Uterus (tissue), 4 donors: ENCODE data around the gene EFHC1. TPM values are rescaled to one million over a fixed set of nuclear protein-coding genes. Genes with fewer than 3 reads are reported as not detected.

Source experiments
- DNase-seq, 2 donors: peaks; one replicate each; pipeline ENCODE4 v3.0.0-alpha.2; 2019 to 2020
- H3K27ac ChIP-seq, 2 donors: fragments of 200-600 bp; sonication (generic); 1 replicate in 1 of 2; 2 replicates in 1 of 2; pipeline ENCODE4 v1.5.1; 2016 to 2018
- H3K27me3 ChIP-seq, 2 donors: fragments of 200-600 bp; sonication (generic); one replicate each; pipeline ENCODE4 v1.5.1; 2018 to 2019; ENCODE audit warnings: control low read depth in 1 of 2
- H3K36me3 ChIP-seq, 2 donors: fragments of 200-600 bp; sonication (generic); one replicate each; pipeline ENCODE4 v1.5.1; 2019; ENCODE audit warnings: control low read depth in 1 of 2
- H3K4me1 ChIP-seq, 2 donors: fragments of 200-600 bp; sonication (generic); one replicate each; pipeline ENCODE4 v1.5.1; 2018 to 2019; ENCODE audit warnings: control low read depth in 1 of 2
- H3K4me3 ChIP-seq, 2 donors: fragments of 200-600 bp; sonication (generic); 1 replicate in 1 of 2; 2 replicates in 1 of 2; pipeline ENCODE4 v1.5.1; 2018 to 2019; ENCODE audit warnings: mild to moderate bottlenecking in 1 of 2
- H3K9me3 ChIP-seq, 2 donors: fragments of 200-600 bp; sonication (generic); one replicate each; pipeline ENCODE4 v1.5.1; 2019; ENCODE audit warnings: control low read depth in 1 of 2
- CTCF ChIP-seq, 4 experiments: fragments of 200-600 bp in 2 of 4; fragments of 450-650 bp in 2 of 4; sonication (generic) in 2 of 4; IDR thresholded peaks; one replicate each; pipeline ENCODE4 v1.5.1; 2016 to 2019; ENCODE audit warnings: antibody characterized with exemption in 4 of 4, mild to moderate bottlenecking in 2 of 4, moderate library complexity in 1 of 4
- POLR2A ChIP-seq, 2 donors: fragments of 450-650 bp; IDR thresholded peaks; one replicate each; pipeline ENCODE4 v1.6.1; 2016; ENCODE audit warnings: antibody characterized with exemption in 2 of 2, mild to moderate bottlenecking in 1 of 2, moderate library complexity in 1 of 2
- intact Hi-C: fragments of 100-400 bp; cut with DNase I; formaldehyde crosslinking; loops from one replicate; pipeline ENCODE4 v1.15.1; 2023; ENCODE audit warnings: low total_unique reads
- total RNA-seq, 4 donors: library from RNA; depleted of rRNA in 3 of 4; stranded (reverse); fragments of >200 nt in 3 of 4; gene quantifications; one replicate each; pipeline versions ENCODE4 v1.1.0 to v1.2.4, GENCODE V29; 2014 to 2023
- donor health status: DM: yes; HTN: yes; CAD: no.

Gene EFHC1
- total RNA-seq, 4 donors from 2014 or later, result 15.6 to 63.0 (median 29.5) TPM

DNA sequence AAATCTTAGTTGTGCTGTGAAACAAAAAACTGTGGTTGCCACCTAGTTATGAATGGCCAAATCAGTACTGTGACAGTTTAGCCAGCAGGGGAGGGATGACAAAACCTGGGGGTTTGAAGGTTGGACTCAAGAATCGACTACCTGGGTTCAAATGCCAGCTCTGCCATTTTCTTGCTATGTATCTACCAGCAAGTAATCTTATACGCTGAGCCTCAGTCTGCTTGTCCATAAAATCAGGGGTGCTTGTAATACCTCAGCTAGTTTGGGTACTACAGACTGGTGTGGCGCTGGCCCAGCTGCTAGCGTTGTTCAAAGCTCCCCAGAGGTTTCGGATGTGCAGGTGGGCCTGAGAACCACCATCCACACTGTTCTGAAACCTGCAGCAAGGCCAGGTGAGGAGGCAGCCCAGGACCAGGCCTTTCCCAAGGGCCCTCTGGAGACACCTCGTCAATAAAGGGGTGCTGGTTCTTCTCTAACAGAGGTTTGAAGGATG lies 116.3 kb downstream of the EFHC1 start:
- no peak for TF ChIP-seq CTCF (IDR thresholded peaks at IDR 0.05)
- no peak for TF ChIP-seq POLR2A (IDR thresholded peaks at IDR 0.05)
- Histone ChIP-seq H3K4me1 (no peaks in the 10 kb centered on the region), H3K9me3 (no peaks in the 10 kb centered on the region), H3K27me3 (no peaks in the 10 kb centered on the region), H3K36me3 (no peaks in the 10 kb centered on the region), H3K4me3 (no peak overlapping the region), H3K27ac (no peak overlapping the region)
- no peak for DNase-seq
- intact Hi-C loops, result no loop called here

DNA sequence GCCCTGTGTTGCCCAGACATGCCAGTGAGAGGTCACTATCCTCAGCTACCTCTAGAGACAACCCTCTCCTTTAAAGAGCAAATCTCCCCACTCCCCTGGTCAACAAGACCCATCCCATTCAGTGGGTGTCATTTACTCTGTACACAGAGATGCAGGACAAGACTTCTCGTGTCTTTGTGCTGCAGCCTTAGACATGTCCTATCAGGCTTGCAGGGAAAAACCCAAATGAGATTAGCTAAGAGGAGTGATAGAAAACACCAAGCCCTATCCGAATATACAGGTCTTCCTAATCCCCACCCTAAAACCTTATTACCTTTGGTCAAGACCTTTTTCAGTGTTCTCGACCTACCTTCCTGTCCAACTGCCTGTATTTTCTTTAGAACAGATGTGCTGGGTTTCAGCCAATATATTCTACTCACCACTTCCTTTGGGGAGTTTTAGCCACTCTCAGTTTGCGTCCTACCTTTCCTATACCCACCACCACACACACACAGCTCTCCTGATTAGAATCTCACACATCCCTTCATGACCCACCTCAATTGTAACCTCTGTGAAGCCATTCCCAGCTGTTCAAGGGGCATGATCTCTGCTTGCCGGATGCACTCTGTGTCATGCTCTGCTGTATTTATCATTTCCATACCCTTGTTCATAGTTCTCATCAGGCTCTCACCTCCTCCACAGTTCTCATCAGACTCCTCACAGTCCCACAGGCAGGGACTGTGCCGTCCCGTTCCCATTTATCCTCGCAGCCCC lies 117.0 kb downstream of the EFHC1 start:
- no peak overlapping the region for H3K27ac ChIP-seq

DNA sequence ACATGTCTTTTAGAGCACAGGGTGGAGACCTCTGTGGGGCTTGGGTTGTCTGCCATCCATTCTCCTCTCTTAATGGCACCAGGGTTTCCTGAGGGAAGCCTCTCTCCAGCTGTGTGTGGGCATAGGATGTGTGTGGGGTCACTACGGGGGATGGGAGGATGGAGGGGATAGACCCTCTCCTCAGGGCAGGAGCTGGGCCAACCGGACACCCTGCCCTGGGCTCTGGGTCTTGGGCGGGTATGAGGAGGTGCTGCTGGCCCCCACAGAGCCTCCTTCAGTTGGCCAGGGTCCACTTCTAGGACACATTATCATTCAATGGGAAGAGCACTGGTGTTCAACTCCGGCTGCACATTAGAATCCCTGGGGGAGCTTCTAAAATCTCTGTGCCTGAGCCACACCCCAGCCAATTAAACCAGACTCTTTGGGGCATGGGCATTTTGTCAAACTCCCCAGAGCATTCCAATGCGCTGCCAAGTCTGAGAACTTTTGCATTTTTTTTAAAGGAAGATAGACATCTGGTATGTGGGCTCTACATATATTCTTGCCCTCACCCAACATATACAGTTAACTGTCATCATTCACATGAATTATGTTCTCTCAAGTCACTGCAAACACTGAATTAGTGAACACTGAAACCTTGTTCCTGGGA lies 118.2 kb downstream of the EFHC1 start:
- H3K27ac ChIP-seq, result no peak overlapping the region
- no peak overlapping the region for H3K4me3 ChIP-seq
- H3K4me1 ChIP-seq, result no peaks in the 10 kb centered on the region
- H3K27me3 ChIP-seq, result no peaks in the 10 kb centered on the region
- DNase-seq, result no peak
- intact Hi-C loops, result no loop called here
- TF ChIP-seq POLR2A (IDR thresholded peaks at IDR 0.05) (no peak), CTCF (IDR thresholded peaks at IDR 0.05) (no peak)
- no peaks in the 10 kb centered on the region for H3K9me3 ChIP-seq
- no peaks in the 10 kb centered on the region for H3K36me3 ChIP-seq

More for the DNA sequence above, 117.0 kb downstream of the EFHC1 start:
- H3K36me3 ChIP-seq, result no peaks in the 10 kb centered on the region
- TF ChIP-seq POLR2A (IDR thresholded peaks at IDR 0.05) (no peak), CTCF (IDR thresholded peaks at IDR 0.05) (no peak)
- H3K4me1 ChIP-seq, result no peaks in the 10 kb centered on the region
- H3K4me3 ChIP-seq, result no peak overlapping the region
- DNase-seq, result no peak
- no peaks in the 10 kb centered on the region for H3K27me3 ChIP-seq
- H3K9me3 ChIP-seq, result no peaks in the 10 kb centered on the region
- intact Hi-C loops, result no loop called here

- Histone ChIP-seq H3K27ac (no peak overlapping the region), H3K9me3 (no peaks in the 10 kb centered on the region), H3K4me1 (peaks cover 3 to 4% of the 10 kb centered on the region in 2 donors), H3K4me3 (no peak overlapping the region), H3K27me3 (no peaks in the 10 kb centered on the region), H3K36me3 (no peaks in the 10 kb centered on the region)
- no peak for DNase-seq
- TF ChIP-seq POLR2A (IDR thresholded peaks at IDR 0.05), result no peak
- TF ChIP-seq CTCF (IDR thresholded peaks at IDR 0.05), result no peak
- intact Hi-C loops, result no loop called here
Measured at GRCh38 chr6:52538901-52539354, 118.8 kb downstream of the EFHC1 start.

GRCh38 chr6:52539607-52540006 lies 119.5 kb downstream of the EFHC1 start:
- Histone ChIP-seq H3K4me3 (no peak overlapping the region), H3K9me3 (no peaks in the 10 kb centered on the region), H3K27ac (no peak overlapping the region), H3K27me3 (no peaks in the 10 kb centered on the region), H3K36me3 (no peaks in the 10 kb centered on the region), H3K4me1 (peaks cover 3 to 10% of the 10 kb centered on the region in 2 donors)
- no peak for DNase-seq
- intact Hi-C loops, result no loop called here
- TF ChIP-seq POLR2A (IDR thresholded peaks at IDR 0.05), result no peak
- TF ChIP-seq CTCF (IDR thresholded peaks at IDR 0.05), result no peak
